H9 (cell line): ENCODE data around the gene NSMF. TPM values are rescaled to one million over a fixed set of nuclear protein-coding genes. Genes with fewer than 3 reads are reported as not detected.

Experiments
- DNase-seq: peaks from one replicate; pipeline ENCODE4 v3.0.0-alpha.2; 2017
- H2AFZ ChIP-seq: one replicate; pipeline ENCODE4 v1.6.1; 2013; ENCODE audit warnings: mild to moderate bottlenecking, low read length, control low read depth, moderate library complexity
- H2AK5ac ChIP-seq: 2 replicates; pipeline ENCODE4 v1.6.1; 2013; ENCODE audit warnings: low read length, control low read depth, mixed read lengths; ENCODE audit not compliant: insufficient read length
- H2BK120ac ChIP-seq: one replicate; pipeline ENCODE4 v1.6.1; 2013; ENCODE audit warnings: low read depth, mild to moderate bottlenecking, low read length, control low read depth, inconsistent platforms; ENCODE audit not compliant: poor library complexity, severe bottlenecking
- H2BK12ac ChIP-seq: 2 replicates; pipeline ENCODE4 v1.6.1; 2013; ENCODE audit warnings: low read length, control low read depth, mixed read lengths, low read depth; ENCODE audit not compliant: insufficient read length
- H2BK15ac ChIP-seq: 2 replicates; pipeline ENCODE4 v1.6.1; 2013; ENCODE audit warnings: low read depth, low read length, control low read depth
- H2BK20ac ChIP-seq: one replicate; pipeline ENCODE4 v1.6.1; 2013; ENCODE audit warnings: low read depth, mild to moderate bottlenecking, low read length, control low read depth, inconsistent platforms; ENCODE audit not compliant: poor library complexity, severe bottlenecking
- H2BK5ac ChIP-seq: 2 replicates; pipeline ENCODE4 v1.6.1; 2013; ENCODE audit warnings: low read length, control low read depth, mixed read lengths; ENCODE audit not compliant: insufficient read length
- H3K14ac ChIP-seq: 2 replicates; pipeline ENCODE4 v1.6.1; 2013; ENCODE audit warnings: low read length, control low read depth; ENCODE audit not compliant: insufficient read depth
- H3K18ac ChIP-seq: 2 replicates; pipeline ENCODE4 v1.6.1; 2013; ENCODE audit warnings: low read depth, mild to moderate bottlenecking, mixed read lengths, low read length, control low read depth; ENCODE audit not compliant: insufficient read length
- H3K23ac ChIP-seq: 2 replicates; pipeline ENCODE4 v1.6.1; 2013; ENCODE audit warnings: low read length, control low read depth, mixed read lengths, low read depth; ENCODE audit not compliant: insufficient read length
- H3K23me2 ChIP-seq: 2 replicates; pipeline ENCODE4 v1.6.1; 2013; ENCODE audit warnings: low read depth, mild to moderate bottlenecking, mixed read lengths, low read length, control low read depth; ENCODE audit not compliant: insufficient read length, poor library complexity, severe bottlenecking
- H3K27ac ChIP-seq: 2 replicates; pipeline ENCODE4 v1.5.1; 2013; ENCODE audit warnings: low read length, control low read depth, mixed read lengths, low read depth; ENCODE audit not compliant: insufficient read length
- H3K27me3 ChIP-seq: 2 replicates; pipeline ENCODE4 v1.6.1; 2013; ENCODE audit warnings: low read length, control low read depth, inconsistent platforms; ENCODE audit not compliant: insufficient read depth
- H3K4ac ChIP-seq: 2 replicates; pipeline ENCODE4 v1.6.1; 2013; ENCODE audit warnings: low read depth, mild to moderate bottlenecking, control low read depth, inconsistent platforms, low read length, moderate library complexity
- H3K4me1 ChIP-seq: 2 replicates; pipeline ENCODE4 v1.6.1; 2013; ENCODE audit warnings: low read length, control low read depth, inconsistent platforms; ENCODE audit not compliant: insufficient read depth
- H3K4me2 ChIP-seq: 2 replicates; pipeline ENCODE4 v1.6.1; 2013; ENCODE audit warnings: low read length, control low read depth, mixed read lengths; ENCODE audit not compliant: insufficient read length, insufficient read depth
- H3K56ac ChIP-seq: 2 replicates; pipeline ENCODE4 v1.6.1; 2013; ENCODE audit warnings: low read depth, mild to moderate bottlenecking, mixed read lengths, low read length, control low read depth; ENCODE audit not compliant: insufficient read length
- H3K79me1 ChIP-seq: 2 replicates; pipeline ENCODE4 v1.6.1; 2013; ENCODE audit warnings: low read depth, mild to moderate bottlenecking, moderate library complexity, low read length, control low read depth, inconsistent platforms; ENCODE audit not compliant: insufficient read depth, poor library complexity, severe bottlenecking
- H3K79me2 ChIP-seq: 2 replicates; pipeline ENCODE4 v1.6.1; 2013; ENCODE audit warnings: low read length, control low read depth, inconsistent platforms; ENCODE audit not compliant: insufficient read depth
- H3K9ac ChIP-seq: 2 replicates; pipeline ENCODE4 v1.6.1; 2013; ENCODE audit warnings: low read length, control low read depth, mixed read lengths; ENCODE audit not compliant: insufficient read length; ENCODE audit errors: extremely low read depth
- H3K9me3 ChIP-seq: one replicate; pipeline ENCODE4 v1.6.1; 2013; ENCODE audit warnings: low read depth, low read length, inconsistent platforms; ENCODE audit not compliant: control insufficient read depth
- H3T11ph ChIP-seq: one replicate; pipeline ENCODE4 v1.6.1; 2013; ENCODE audit warnings: mild to moderate bottlenecking, low read length, control low read depth, inconsistent platforms
- H4K20me1 ChIP-seq: one replicate; pipeline ENCODE4 v1.6.1; 2013; ENCODE audit not compliant: control insufficient read depth, insufficient read length, insufficient read depth
- H4K5ac ChIP-seq: 2 replicates; pipeline ENCODE4 v1.6.1; 2013; ENCODE audit warnings: low read depth, mild to moderate bottlenecking, mixed read lengths, low read length, control low read depth; ENCODE audit not compliant: insufficient read length
- H4K8ac ChIP-seq: replicated peaks from 2 replicates; pipeline ENCODE4 v1.6.1; 2013; ENCODE audit warnings: low read length, control low read depth, mixed read lengths, low read depth; ENCODE audit not compliant: insufficient read length
- H4K91ac ChIP-seq: 2 replicates; pipeline ENCODE4 v1.6.1; 2013; ENCODE audit warnings: low read depth, mild to moderate bottlenecking, moderate library complexity, mixed read lengths, low read length, control low read depth; ENCODE audit not compliant: insufficient read length
- H3K27ac Mint-ChIP-seq, 3 experiments: 2 replicates in 2 of 3; 3 replicates in 1 of 3; pipeline ENCODE4 v1.8.0; 2020 to 2021; ENCODE audit warnings: mixed read lengths in 3 of 3, mild to moderate bottlenecking in 1 of 3, moderate library complexity in 1 of 3
- H3K27me3 Mint-ChIP-seq: 2 replicates; pipeline ENCODE4 v1.8.0; 2021; ENCODE audit warnings: low read depth, mild to moderate bottlenecking, moderate library complexity, mixed read lengths
- H3K36me3 Mint-ChIP-seq, 3 experiments: 2 replicates in 2 of 3; 3 replicates in 1 of 3; pipeline ENCODE4 v1.8.0; 2020 to 2021; ENCODE audit warnings: low read depth in 3 of 3, mixed read lengths in 3 of 3; ENCODE audit not compliant: insufficient read depth in 1 of 3
- H3K4me1 Mint-ChIP-seq, 2 experiments: 2 replicates each; pipeline ENCODE4 v1.8.0; 2020; ENCODE audit warnings: mixed read lengths in 2 of 2
- H3K4me3 Mint-ChIP-seq, 2 experiments: 2 replicates in 1 of 2; 3 replicates in 1 of 2; pipeline ENCODE4 v1.8.0; 2020 to 2021; ENCODE audit warnings: mild to moderate bottlenecking in 2 of 2, mixed read lengths in 2 of 2, moderate library complexity in 1 of 2
- H3K9me3 Mint-ChIP-seq, 2 experiments: 2 replicates in 1 of 2; 3 replicates in 1 of 2; pipeline ENCODE4 v1.8.0; 2020; ENCODE audit warnings: mild to moderate bottlenecking in 2 of 2, mixed read lengths in 2 of 2, moderate library complexity in 1 of 2
- WGBS: extraction: QIAGEN DNeasy Blood & Tissue Kit; methylation state at CpG from one replicate; pipeline ENCODE4 v1.1.7; 2013; ENCODE audit warnings: missing lambda C conversion rate, low lambda C conversion rate, mixed read lengths; ENCODE audit not compliant: insufficient read length; ENCODE audit errors: extremely low coverage; 5-methylcytosine and 5-hydroxymethylcytosine counted together
- total RNA-seq: library from RNA; stranded (reverse); gene quantifications from 2 replicates; pipeline ENCODE4 v1.2.1, GENCODE V29; 2021
- TF ChIP-seq, protein P1 (sequence below): fragments of 200-600 bp; sonication (generic); conservative IDR thresholded peaks from 3 replicates; pipeline ENCODE4 v1.8.0; 2021; ENCODE audit warnings: antibody characterized with exemption, mild to moderate bottlenecking

Gene NSMF
- total RNA-seq, 1 experiment from 2014 or later: 46.3 TPM

DNA sequence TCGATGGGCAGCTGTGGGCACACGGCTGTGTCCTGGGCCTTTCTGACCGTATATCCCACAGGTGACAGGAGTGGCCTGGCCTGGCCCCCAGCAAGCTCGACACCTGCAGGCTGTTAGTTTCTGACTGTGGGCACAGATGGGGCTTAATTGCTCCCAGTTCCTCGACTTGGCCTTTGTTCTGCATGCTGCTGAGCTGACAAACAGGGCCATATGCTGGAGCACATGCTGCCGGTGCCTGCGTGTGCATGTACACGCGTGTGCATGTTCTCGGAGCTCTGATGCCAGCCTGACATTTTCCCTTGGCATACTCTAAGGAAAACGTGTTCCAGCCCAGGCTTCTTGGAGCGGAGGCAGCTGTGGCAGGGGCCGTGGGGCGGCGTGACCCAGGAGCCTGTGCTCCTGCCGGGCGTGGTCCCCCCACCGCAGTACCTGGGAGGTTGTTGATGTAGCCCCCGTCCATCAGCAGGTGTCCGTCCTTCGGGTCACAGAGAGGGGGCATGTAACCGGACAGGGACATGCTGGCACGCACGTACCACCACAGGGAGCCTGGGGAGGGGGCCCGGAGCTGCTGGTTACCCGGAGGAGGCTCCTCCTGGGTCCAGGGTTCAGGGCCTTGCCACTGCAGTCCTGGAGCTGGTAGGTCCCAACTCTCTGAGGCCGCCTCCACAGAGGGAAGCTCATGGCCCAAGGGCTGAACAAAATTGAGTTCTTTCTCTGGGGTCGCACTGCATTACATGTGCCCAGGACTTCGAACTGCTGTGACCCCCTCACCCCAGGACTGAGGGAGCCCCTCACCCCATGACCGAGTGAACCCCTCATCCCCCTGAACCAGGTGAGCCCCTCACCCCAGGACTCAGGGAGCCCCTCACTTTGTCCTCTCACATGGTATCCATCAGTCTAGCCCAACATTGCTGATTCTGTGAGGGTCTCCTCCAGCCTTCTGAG, 4.1 kb upstream of the NSMF start:
- TF ChIP-seq, protein P1, sequence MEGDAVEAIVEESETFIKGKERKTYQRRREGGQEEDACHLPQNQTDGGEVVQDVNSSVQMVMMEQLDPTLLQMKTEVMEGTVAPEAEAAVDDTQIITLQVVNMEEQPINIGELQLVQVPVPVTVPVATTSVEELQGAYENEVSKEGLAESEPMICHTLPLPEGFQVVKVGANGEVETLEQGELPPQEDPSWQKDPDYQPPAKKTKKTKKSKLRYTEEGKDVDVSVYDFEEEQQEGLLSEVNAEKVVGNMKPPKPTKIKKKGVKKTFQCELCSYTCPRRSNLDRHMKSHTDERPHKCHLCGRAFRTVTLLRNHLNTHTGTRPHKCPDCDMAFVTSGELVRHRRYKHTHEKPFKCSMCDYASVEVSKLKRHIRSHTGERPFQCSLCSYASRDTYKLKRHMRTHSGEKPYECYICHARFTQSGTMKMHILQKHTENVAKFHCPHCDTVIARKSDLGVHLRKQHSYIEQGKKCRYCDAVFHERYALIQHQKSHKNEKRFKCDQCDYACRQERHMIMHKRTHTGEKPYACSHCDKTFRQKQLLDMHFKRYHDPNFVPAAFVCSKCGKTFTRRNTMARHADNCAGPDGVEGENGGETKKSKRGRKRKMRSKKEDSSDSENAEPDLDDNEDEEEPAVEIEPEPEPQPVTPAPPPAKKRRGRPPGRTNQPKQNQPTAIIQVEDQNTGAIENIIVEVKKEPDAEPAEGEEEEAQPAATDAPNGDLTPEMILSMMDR: no peak
- no peak for DNase-seq
- peaks cover 34% of the 10 kb centered on the region for H3K27me3 Mint-ChIP-seq
- H4K8ac ChIP-seq: no peak overlapping the region
- H2BK5ac ChIP-seq: no peak overlapping the region
- no peaks in the 10 kb centered on the region for H3K36me3 Mint-ChIP-seq
- H3K23ac ChIP-seq: no peak overlapping the region
- H4K5ac ChIP-seq: no peak overlapping the region
- H4K20me1 ChIP-seq: no peaks in the 10 kb centered on the region
- no peak overlapping the region for H2BK20ac ChIP-seq
- H3K4me3 Mint-ChIP-seq: no peak overlapping the region
- no peak overlapping the region for H3K9ac ChIP-seq
- H3K79me1 ChIP-seq: no peaks in the 10 kb centered on the region
- H3K4ac ChIP-seq: no peak overlapping the region
- peaks cover 0 to 2% of the 10 kb centered on the region in 2 experiments; a peak in 1 of 4 replicates for H3K4me1 Mint-ChIP-seq
- no peak overlapping the region for H3K4me2 ChIP-seq
- H3K79me2 ChIP-seq: no peaks in the 10 kb centered on the region
- H3K18ac ChIP-seq: no peak overlapping the region
- no peak overlapping the region for H3K14ac ChIP-seq
- H2BK15ac ChIP-seq: no peak overlapping the region
- no peak overlapping the region for H3K27ac ChIP-seq
- H3K23me2 ChIP-seq: peaks cover 7% of the 10 kb centered on the region
- WGBS: no CpG with 5 or more reads among the region's 30 CpGs
- no peak overlapping the region for H2AK5ac ChIP-seq
- H4K91ac ChIP-seq: no peak overlapping the region
- H3T11ph ChIP-seq: no peak overlapping the region
- H2BK12ac ChIP-seq: no peak overlapping the region
- H2AFZ ChIP-seq: no peak overlapping the region
- H3K56ac ChIP-seq: no peak overlapping the region
- H3K27ac Mint-ChIP-seq: no peak overlapping the region
- no peaks in the 10 kb centered on the region for H3K9me3 Mint-ChIP-seq
- no peaks in the 10 kb centered on the region for H3K4me1 ChIP-seq
- H3K27me3 ChIP-seq: no peaks in the 10 kb centered on the region; the same call in 1 of the 2 replicates
- no peaks in the 10 kb centered on the region for H3K9me3 ChIP-seq
- H2BK120ac ChIP-seq: no peak overlapping the region
